Islet of Langerhans (tissue), 1 donor: Measurements from ENCODE around the gene SLC9A2.

Source experiments
- FAIRE-seq: peaks from one replicate; lab custom pipeline; 2011; peaks lifted over from hg19 to GRCh38; lab: Jason Lieb, UNC

Gene SLC9A2

DNA sequence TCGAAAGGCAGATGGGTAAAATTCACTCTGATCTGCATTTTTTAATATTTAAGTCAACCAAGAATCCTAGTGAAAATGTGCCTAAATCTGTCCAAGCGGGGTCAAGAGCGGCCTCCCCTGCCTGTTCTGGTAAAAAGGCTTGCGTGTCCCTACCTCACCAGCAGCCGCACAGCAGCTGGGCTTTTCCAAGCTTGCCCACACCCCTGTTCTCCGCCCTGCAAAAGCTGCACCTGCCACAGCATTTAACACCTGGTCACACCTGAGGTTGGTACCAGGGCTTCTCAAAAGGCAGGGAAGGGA is 116.7 kb downstream of the SLC9A2 start:
- no peak for FAIRE-seq

DNA sequence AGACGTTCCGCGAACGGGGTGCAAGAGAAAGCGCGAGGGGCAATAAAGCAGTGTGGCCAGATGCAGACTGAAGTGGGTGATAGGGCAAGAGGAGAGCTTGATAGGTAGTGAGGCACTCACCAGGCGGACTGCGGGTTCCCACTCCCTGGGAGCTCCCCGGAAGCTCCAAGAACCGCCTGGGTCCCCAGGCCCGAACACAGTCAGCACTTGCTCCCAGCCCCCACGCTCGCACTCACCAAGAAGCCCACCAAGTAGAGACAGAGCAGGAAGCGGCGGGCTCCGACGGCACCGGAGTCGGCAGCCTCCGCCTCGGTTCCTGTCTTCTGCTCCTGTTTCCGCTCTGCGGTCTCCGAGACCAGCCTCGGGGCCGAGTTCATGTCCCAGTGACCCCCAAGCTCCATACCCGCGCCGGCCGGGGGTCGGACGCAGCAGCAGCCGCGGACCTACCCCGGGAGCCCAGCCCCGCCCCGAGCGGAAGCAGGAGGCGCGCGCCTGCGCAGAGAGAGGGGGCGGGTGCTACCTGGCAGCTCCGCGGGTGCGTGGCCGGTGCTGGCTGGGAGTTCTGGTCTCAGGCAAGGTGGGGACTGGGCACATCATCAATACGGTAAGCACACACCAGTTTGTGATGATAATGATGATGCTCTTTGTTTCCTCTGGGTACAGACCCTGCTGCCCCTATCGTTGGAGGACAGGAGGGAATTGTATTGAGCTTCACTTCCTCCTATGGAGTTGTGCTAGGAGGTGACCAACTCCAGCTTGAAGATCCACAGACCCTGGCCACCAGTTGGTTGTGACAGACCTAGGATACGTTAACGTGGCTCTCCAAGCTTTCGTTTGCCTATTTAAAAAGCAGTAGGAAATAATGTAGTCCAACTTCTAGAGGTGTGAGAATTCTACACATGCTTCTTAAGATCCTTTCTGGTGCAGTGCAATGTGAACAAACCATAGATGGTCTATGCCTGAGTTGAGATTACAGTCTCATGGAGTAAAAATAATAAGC is 117.4 kb downstream of the SLC9A2 start:
- FAIRE-seq: no peak

- FAIRE-seq: no peak
These were observed 118.1 kb downstream of the SLC9A2 start for GRCh38 chr2:102737431-102737830.

- no peak for FAIRE-seq
These were observed 123.9 kb downstream of the SLC9A2 start for GRCh38 chr2:102743259-102743658.

- FAIRE-seq: no peak
These were observed 128.8 kb downstream of the SLC9A2 start for GRCh38 chr2:102748107-102748506.

- no peak for FAIRE-seq
These were observed 130.6 kb downstream of the SLC9A2 start for GRCh38 chr2:102749938-102750337.

DNA sequence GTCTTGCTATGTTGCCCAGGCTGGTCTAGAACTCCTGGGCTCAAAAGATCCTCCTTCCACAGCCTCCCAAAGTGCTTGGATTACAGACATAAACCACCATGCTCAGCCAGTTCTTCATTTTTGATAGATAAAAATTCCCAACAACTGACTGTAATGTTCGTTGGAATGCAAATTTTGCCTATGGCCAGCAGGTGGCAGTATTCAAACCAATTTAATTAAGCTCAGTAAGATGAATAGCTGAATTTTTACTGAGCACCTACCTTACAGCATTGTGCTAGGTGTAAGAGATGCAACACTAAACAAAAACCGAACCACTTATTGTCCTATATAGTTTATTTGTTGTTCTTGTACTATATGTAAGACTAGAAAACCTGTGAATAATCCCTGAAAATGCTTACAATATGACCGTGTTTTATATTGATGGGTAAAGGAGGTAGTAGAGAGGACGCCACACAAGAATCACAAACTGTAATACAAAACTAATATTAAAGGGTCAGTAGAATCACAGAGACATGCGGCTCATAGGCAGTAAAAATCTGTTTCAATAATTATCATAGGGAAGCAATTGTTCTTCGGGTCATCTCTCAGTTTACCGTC is 134.3 kb downstream of the SLC9A2 start:
- FAIRE-seq: peak; percentile 86

DNA sequence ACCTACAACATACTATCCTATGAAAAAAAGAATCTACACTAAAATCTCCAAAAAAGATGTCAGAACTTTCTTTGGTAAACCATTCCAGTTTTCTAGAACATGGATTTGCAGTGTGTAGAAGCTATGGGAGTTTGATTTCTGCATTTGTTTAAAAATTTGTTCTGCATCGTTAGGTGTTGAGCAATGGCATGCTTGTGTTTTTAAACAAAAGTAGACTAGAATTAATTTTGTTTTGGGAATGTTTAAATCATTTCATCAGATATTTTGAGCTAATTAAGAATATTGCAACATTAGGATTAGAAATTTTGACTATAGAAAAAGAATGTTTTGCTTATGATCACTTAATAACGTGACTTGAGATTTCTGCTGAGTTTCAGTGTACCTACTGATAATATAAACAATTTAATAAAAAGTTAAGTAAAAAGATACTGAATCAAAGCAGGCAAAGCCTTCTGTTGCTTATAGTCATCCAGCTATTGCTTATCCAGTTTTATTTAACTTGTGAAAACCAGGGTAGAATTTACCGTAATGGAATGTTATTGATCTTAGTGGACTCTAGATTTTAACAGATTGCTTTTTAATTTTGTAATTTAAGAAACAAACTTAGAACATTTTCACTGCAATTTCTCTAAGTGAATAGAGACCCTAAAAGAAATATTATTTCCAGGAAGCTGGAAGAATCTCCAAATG is 135.2 kb downstream of the SLC9A2 start:
- no peak for FAIRE-seq

- no peak for FAIRE-seq
These were observed 135.9 kb downstream of the SLC9A2 start for GRCh38 chr2:102755284-102755683.

DNA sequence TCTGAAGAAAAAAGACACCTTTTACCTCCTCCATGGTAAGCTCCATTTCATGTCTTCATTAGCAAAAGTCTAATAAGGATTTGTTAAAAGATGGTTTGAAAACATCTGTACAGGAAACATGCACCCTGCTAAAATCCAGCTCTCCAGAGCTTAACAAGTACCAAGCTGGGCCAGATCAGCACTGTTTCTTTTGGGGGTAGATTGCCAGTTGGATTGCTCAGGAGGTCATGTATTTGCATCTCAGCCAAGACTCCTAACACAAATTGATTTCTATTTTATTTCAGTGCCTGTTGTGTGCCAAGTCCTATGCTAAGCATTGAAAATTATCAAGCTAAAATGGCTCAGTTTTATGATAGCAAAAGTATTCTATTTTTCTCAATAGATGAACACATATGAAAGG is 139.1 kb downstream of the SLC9A2 start:
- no peak for FAIRE-seq
